Loucy (cell line): ENCODE measurements around the gene DCDC1.

Experiments used
- H2AFZ ChIP-seq: fragments of 200-600 bp; sonication (generic); 2 replicates; pipeline ENCODE4 v1.6.0; 2016; ENCODE audit warnings: antibody characterized with exemption, mild to moderate bottlenecking, low read length, moderate library complexity
- H3F3A ChIP-seq: fragments of 200-600 bp; 2 replicates; pipeline ENCODE4 v1.6.0; 2016; ENCODE audit warnings: antibody characterized with exemption, low read depth, mild to moderate bottlenecking
- H3K27me3 ChIP-seq: fragments of 200-600 bp; sonication (generic); 2 replicates; pipeline ENCODE4 v1.6.1; 2014; ENCODE audit warnings: low read length, mild to moderate bottlenecking; ENCODE audit not compliant: insufficient read depth, poor library complexity, severe bottlenecking
- H3K36me3 ChIP-seq: fragments of 200-600 bp; sonication (generic); 2 replicates; pipeline ENCODE4 v1.6.1; 2016; ENCODE audit warnings: low read length; ENCODE audit not compliant: insufficient read depth
- H3K4me1 ChIP-seq: fragments of 200-600 bp; sonication (generic); 2 replicates; pipeline ENCODE4 v1.5.1; 2014; ENCODE audit warnings: low read length, mild to moderate bottlenecking; ENCODE audit not compliant: insufficient read depth, poor library complexity, severe bottlenecking
- H3K4me2 ChIP-seq: fragments of 200-600 bp; sonication (generic); 2 replicates; pipeline ENCODE4 v1.6.0; 2014; ENCODE audit warnings: antibody characterized with exemption, low read length, low read depth, mild to moderate bottlenecking; ENCODE audit not compliant: poor library complexity, severe bottlenecking
- H3K4me3 ChIP-seq: fragments of 200-600 bp; sonication (generic); 2 replicates; pipeline ENCODE4 v1.5.1; 2014; ENCODE audit warnings: low read length, mild to moderate bottlenecking, mixed read lengths; ENCODE audit not compliant: poor library complexity, severe bottlenecking
- H3K79me2 ChIP-seq: fragments of 200-600 bp; sonication (generic); 2 replicates; pipeline ENCODE4 v1.6.1; 2014; ENCODE audit warnings: low read length; ENCODE audit not compliant: insufficient read depth
- H3K9ac ChIP-seq: fragments of 200-600 bp; sonication (generic); 2 replicates; pipeline ENCODE4 v1.6.0; 2014; ENCODE audit warnings: mild to moderate bottlenecking, low read depth, low read length, moderate library complexity; ENCODE audit not compliant: poor library complexity, severe bottlenecking
- H3K9me2 ChIP-seq: fragments of 200-600 bp; sonication (generic); replicated peaks from 2 replicates; pipeline ENCODE4 v1.6.1; 2016; ENCODE audit warnings: low read depth, low read length, mixed read lengths
- H3K9me3 ChIP-seq: fragments of 200-600 bp; sonication (generic); 2 replicates; pipeline ENCODE4 v1.6.1; 2014; ENCODE audit warnings: mild to moderate bottlenecking, antibody characterized with exemption, low read length, low read depth; ENCODE audit not compliant: insufficient read depth
- H4K20me1 ChIP-seq: fragments of 200-600 bp; sonication (generic); 2 replicates; pipeline ENCODE4 v1.6.0; 2014; ENCODE audit warnings: antibody characterized with exemption, low read length, mild to moderate bottlenecking; ENCODE audit not compliant: insufficient read depth, poor library complexity, severe bottlenecking
- CTCF ChIP-seq: fragments of 200-600 bp; sonication (generic); conservative IDR thresholded peaks from 2 replicates; pipeline ENCODE4 v1.5.1; 2014; ENCODE audit warnings: mild to moderate bottlenecking, antibody characterized with exemption, low read length
- EZH2phosphoT487 ChIP-seq: fragments of 200-600 bp; IDR thresholded peaks from 2 replicates; pipeline ENCODE4 v1.6.1; 2018; ENCODE audit warnings: antibody characterized with exemption, mild to moderate bottlenecking, moderate library complexity, borderline replicate concordance

Gene DCDC1

GRCh38 chr11:31173926-31174680 lies 195.4 kb downstream of the DCDC1 start:
- Histone ChIP-seq H2AFZ (no peak overlapping the region), H3K9ac (no peak overlapping the region), H3K4me3 (no peak overlapping the region), H3K4me2 (no peak overlapping the region), H4K20me1 (no peaks in the 10 kb centered on the region), H3K9me2 (no peaks in the 10 kb centered on the region; the same call in 1 of the 2 replicates), H3F3A (no peaks in the 10 kb centered on the region), H3K36me3 (no peaks in the 10 kb centered on the region), H3K9me3 (peaks cover 5% of the 10 kb centered on the region; the same call in 1 of the 2 replicates), H3K79me2 (no peaks in the 10 kb centered on the region), H3K27me3 (no peaks in the 10 kb centered on the region), H3K4me1 (no peaks in the 10 kb centered on the region)
- TF ChIP-seq EZH2phosphoT487 (no peak), CTCF (no peak)

- H3K9ac ChIP-seq: no peak overlapping the region
- no peaks in the 10 kb centered on the region for H3K4me1 ChIP-seq
- no peaks in the 10 kb centered on the region for H3K9me2 ChIP-seq
- H3K27me3 ChIP-seq: no peaks in the 10 kb centered on the region
- TF ChIP-seq EZH2phosphoT487: no peak
- TF ChIP-seq CTCF: peak; percentile 52
- H4K20me1 ChIP-seq: no peaks in the 10 kb centered on the region
- no peaks in the 10 kb centered on the region for H3K9me3 ChIP-seq
- H3K36me3 ChIP-seq: no peaks in the 10 kb centered on the region
- H3F3A ChIP-seq: no peaks in the 10 kb centered on the region
- no peaks in the 10 kb centered on the region for H3K79me2 ChIP-seq
- no peak overlapping the region for H3K4me3 ChIP-seq
- H2AFZ ChIP-seq: no peak overlapping the region
- H3K4me2 ChIP-seq: no peak overlapping the region
These were observed 208.8 kb downstream of the DCDC1 start for GRCh38 chr11:31160504-31161422.

DNA sequence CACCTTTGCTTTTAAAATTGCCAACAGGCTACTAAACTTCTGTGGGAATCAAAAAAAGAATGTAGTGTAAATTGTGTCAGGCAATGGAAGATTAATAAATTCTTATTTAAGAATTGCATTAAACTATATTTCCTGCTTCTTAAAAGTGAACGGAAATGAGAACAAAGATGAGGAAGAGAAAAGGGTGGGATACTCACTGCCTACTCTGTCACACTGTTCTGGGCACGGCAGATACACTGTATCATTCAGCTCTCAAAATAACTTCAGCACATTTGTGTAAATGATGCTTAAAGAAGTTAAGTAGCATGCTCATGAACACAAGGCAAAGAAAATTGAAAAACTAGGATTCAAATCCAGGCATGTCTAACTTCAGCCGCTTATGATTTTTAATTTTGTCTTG lies 218.7 kb downstream of the DCDC1 start:
- no peaks in the 10 kb centered on the region for H3F3A ChIP-seq
- no peak overlapping the region for H3K4me3 ChIP-seq
- no peaks in the 10 kb centered on the region for H3K9me2 ChIP-seq
- no peak overlapping the region for H2AFZ ChIP-seq
- no peaks in the 10 kb centered on the region for H3K4me1 ChIP-seq
- no peak overlapping the region for H3K9ac ChIP-seq
- TF ChIP-seq CTCF (no peak), EZH2phosphoT487 (no peak)
- no peaks in the 10 kb centered on the region for H3K9me3 ChIP-seq
- no peaks in the 10 kb centered on the region for H3K79me2 ChIP-seq
- H3K4me2 ChIP-seq: no peak overlapping the region
- no peaks in the 10 kb centered on the region for H4K20me1 ChIP-seq
- H3K27me3 ChIP-seq: no peaks in the 10 kb centered on the region
- no peaks in the 10 kb centered on the region for H3K36me3 ChIP-seq
